ENCODE measurements around the gene TREML1.

The TREML1 gene

DNA sequence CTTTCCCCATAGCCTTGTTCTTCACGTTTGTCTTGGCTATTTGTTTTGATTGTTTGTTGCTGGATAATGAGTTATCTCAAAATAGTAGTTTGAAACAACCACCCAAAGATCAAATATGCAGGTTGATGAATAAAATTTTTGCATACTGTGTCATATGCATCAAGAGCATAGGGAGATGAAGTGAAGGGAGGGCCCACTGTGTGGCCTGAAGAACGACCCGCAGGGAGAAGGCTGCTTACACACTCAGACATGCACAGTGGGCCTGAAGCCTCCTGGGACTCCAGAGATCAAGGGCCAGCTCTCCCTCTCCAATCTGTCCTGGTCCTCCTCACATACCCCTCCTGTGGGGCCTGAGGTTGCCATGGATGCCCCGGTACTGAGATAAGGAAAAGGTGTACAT, 25.0 kb upstream of the TREML1 start:
- DNase-seq = no peak

DNA sequence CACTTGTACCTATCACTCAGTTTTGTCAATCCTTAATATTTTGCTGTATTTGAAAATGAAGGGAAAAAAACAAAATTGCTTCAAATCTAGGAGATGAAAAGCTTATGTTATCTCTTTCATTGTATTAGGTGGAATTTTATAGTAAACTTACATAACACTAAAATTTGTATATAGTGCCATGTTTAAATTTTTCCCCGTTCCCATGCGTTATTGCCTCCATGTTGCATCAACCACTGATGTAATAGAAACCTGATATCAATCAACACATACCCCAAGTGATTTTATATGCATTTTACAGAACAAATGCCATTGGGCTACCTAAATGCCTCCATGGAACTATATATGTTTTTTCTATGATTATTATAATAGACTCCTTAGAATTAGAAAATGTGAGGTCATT, 23.5 kb upstream of the TREML1 start:
- no peak for DNase-seq

- DNase-seq = no peak
Observed at GRCh38 chr6:41177287-41177686, 23.1 kb upstream of the TREML1 start.

GRCh38 chr6:41176189-41176588, 22.0 kb upstream of the TREML1 start:
- no peak for DNase-seq

DNA sequence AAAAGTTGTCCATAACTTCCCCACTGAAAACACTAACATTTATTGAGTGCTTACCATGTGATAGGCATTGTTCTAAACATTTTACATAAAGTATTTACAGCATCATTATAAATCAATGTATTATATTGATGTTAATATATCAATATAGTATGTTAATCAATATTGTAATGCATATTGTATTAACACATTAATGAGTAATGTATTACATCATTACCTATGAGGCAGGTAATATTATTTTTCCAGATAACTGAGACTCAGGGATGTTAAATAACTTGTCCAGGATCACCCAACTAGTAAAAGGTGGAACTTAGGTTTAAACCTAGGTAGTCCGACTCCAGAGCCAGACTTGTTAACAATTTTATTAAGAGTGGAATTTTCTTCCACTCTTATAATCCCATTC, 20.9 kb upstream of the TREML1 start:
- no peak for DNase-seq

GRCh38 chr6:41174610-41175009, 20.5 kb upstream of the TREML1 start:
- no peak for DNase-seq

- no peak for DNase-seq
Observed at GRCh38 chr6:41171908-41172307, 17.8 kb upstream of the TREML1 start.

- DNase-seq = no peak
Observed at GRCh38 chr6:41170547-41171160, 16.5 kb upstream of the TREML1 start.

DNA sequence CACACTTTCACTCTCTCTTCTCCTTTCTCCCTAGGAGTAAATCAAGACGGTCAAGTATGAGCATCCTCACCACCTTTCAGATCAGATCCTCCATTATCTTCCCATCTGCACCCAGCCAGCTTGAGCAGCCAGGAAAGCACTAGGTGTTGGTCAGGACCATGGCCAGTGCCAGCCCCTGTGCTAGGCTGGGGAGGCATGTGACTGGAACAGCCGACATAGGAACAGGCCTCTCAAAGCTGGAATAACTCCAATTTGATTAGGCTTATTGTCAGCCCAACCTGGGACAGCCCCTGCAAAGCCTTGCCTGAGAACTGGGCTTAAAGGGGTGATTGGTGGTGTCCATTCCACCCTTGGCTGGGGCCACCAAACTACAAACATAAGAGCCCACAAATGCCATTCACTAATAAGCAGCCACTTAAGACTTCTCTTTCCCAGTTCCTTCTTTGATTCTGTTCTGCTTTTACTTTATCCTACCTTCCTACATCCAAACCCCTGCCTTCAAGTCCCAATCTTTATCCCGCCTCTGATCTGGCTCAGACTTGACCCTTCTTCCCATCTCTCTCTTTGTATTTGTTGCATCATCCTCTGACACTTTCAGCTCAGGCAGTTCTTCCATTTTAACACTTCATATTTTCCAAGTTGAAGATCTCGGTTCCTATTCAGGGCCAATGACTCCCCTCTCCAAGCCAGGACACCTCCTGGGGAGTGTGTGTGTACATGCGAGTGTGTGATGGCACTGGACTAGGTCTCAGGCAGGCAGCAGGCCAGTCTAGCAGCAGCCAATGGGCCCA, 13.2 kb upstream of the TREML1 start:
- DNase-seq = no peak

DNA sequence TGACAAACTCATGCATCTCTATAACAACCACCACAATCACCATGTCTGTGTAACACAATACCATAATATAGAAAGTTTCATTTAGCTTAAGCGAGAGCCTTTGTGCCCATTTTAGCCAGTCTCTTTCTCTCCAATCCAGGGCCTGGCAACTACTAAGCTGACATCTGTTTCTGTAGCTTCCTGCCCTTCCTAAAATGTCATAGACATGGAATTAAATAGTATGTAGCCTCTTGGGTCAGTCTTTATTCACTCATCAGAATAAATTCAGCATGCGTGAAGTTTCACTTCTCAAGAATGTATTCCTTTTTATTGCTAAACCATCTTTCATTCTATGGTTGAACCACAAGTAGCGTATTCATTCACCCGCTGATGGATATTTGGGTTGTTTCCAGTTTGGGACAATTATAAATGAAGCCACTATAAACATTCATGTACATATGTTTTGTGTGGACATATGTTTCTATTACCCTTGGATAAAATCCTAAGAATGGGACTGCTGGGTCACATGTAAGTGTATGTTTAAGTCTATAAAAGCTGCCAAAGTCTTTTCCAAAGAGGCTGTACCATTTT, 10.5 kb upstream of the TREML1 start:
- DNase-seq = no peak

- DNase-seq = no peak
Observed at GRCh38 chr6:41163419-41163717, 9.2 kb upstream of the TREML1 start.

DNA sequence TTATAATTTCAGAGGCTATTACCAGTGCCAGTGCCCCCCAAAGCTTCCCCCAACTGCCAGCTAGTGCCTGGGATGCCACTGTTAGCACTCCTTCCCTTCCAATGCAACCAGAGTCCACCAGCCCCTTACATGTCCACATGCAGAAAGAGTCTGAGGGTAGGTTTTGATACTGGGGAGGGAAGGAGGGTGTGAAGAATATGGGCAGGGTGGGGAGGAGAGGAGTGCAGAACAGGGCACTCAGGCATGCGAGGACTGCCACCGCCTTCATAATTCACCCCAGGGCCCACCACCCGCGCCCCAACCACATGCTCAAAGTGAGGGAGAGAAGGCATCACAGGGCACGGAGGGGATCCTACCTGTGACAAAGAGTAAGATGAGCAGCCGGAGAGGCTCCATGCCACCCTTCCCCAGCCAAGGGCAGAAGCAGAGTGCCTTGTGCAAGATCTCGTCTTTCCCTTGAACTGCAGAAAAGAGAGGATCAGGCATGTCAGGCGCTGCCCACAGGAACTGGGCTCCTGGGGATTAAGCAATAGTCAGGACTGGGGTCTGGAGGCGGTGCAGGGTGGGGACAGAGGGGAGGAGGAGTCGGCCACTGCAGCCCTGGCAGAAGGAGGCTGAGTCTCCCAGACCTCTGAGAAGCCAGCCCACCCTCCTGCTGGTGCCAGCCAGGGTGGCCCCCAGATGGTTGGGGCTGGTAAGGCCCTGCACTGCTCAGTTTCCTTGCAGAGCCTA, 8.7 kb upstream of the TREML1 start, which contains the start of gene TREM2:
Gene TREM2 (minus strand): TSS at position 430 of the 732 bp plus-strand sequence. CDS start 34 bp downstream, at position 396.
- DNase-seq = peak in 1 of 51 donors; percentile 7

- peak in 3 of 51 donors; percentile 7 to 29 (median 20) for DNase-seq
Observed at GRCh38 chr6:41161851-41162552, 7.9 kb upstream of the TREML1 start.

DNA sequence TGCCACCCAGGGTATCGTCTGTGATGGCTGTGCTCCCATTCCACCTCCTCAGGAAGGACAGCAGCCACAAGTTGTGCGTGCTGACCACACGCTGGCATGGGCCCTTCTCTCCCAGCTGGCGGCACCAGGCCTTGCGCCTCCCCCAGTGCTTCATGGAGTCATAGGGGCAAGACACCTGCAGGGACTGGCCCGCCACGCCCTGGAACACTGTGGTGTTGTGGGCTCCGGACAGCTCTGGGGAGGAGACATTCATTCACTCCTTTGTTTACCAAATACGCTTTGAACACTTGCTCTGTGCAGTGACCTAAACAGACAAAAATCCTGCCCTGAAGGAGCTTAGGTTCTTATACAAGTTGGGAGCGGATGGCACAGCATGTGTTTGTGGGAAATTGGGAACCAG, 7.2 kb upstream of the TREML1 start:
- no peak for DNase-seq

- no peak for DNase-seq
Observed at GRCh38 chr6:41160933-41161332, 6.8 kb upstream of the TREML1 start.

DNA sequence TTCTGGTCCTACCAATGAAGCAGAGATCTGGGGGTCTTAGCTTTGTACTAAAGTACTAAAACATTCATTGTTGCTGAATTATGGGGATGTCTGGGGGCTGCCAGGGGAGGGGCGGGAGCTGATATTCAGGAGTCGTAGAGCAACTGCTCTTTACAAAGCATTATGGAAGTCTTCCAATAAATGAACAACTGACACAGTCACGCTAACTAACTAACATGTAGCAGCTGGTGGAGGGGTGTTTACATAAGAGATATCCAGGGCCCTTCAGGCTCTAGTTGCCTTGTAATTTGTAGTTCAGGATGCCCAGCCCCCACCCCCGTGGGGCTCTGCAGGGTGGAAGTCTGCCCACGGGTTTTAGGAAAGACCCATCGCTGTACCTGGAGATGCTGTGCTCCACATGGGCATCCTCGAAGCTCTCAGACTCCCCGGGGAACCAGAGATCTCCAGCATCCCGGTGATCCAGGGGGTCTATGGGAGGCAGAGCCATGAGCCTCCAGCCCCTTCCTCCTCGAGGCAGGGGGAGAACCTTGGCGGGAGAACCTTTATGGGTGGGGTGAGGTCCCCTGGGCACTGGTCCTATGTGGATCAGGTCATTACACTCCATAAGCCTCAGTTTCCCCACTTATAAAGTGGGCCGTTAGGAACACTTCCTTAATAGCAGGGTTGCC, 5.4 kb upstream of the TREML1 start:
- no peak for DNase-seq

GRCh38 chr6:41157323-41157722, 3.2 kb upstream of the TREML1 start:
- DNase-seq = peak in 5 of 51 donors; percentile 12 to 26 (median 23)

DNA sequence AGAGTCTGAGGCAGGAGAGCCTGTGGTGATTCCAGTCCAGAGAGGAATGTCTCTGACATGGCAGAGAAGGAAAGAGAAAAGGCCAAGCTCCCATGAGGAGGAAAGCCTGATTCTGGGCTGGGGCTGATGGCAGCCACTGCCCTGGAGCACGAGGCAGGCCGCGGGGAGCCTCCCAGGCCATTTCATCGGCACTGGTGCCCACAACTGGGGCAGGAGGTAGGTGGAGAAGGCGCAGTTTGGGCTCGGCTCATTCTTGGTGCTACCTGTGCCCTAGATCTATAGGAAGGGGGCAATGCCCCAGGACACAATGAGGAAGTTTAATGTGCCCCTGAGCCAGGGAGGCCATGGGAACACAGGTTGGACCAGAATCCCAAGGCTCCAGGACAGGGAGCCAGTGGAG, 2.6 kb upstream of the TREML1 start:
- DNase-seq = no peak

DNA sequence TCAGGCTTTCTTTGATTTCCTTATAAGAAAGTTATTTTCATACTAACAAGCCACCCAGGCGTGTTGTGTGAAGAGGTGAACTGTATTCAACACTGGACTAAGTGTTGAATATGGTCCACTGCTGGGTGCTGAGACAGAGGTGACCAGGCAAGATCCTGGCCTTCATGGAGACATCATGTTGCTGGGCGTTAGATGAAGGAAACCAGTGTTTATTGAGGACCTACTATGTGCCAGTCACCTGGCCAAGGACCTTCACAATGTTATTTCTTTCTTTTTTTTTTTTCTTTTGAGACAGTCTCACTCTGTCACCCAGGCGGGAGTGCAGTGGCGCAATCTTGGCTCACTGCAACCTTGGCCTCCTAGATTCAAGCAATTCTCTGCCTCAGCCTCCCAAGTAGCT, 1.9 kb upstream of the TREML1 start:
- DNase-seq = no peak

DNA sequence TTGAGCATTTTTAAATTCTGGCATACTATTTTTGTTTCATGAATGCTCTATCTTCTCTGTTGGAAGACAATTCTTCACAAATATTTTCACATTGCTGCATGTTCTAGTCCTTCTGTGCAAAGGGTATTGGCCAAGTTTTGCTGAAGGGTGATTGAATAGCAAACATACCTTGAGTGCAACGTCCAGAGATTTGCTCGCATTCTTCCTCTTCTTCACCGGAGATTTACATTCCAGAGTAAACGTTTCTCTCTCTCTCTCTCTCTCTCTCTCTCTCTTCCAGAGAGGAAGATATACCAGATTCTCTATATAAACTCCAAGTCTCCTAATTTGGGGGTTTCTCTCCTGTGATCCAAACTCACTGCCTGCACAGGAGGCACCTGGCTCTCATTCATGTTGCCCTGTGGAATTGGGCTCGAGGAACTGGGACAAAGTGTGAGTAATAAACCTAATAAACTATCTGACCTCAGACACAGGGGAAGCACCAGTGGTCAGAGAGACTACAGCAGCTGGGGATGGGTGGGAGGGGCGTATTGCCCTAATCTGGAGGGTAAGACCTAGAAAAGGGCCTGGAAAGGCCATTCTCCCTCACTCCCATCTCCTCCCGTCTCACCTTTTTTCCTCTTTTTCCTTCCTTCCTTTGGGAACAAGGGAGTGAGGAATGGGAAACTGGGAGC, 1.1 kb upstream of the TREML1 start:
- DNase-seq = no peak

- no peak for DNase-seq
Observed at GRCh38 chr6:41153451-41153850, 696 bp downstream of the TREML1 start.

Data from hypothalamus (tissue), 51 donors.